Upper lobe of left lung (tissue), 4 donors: ENCODE results near the gene RAD50.

Experiments
- EP300 ChIP-seq, 4 donors: sonication (generic); formaldehyde crosslinking; IDR thresholded peaks; one replicate each; pipeline ENCODE4 v1.5.1; 2017; ENCODE audit warnings: antibody characterized with exemption in 4 of 4, control low read depth in 2 of 4
- POLR2A ChIP-seq, 4 donors: fragments of 450-650 bp; IDR thresholded peaks; one replicate each; pipeline ENCODE4 v1.5.1; 2016 to 2017; ENCODE audit warnings: antibody characterized with exemption in 4 of 4, mild to moderate bottlenecking in 2 of 4
- TF ChIP-seq, protein P1 (sequence below), 6 experiments: fragments of 450-650 bp in 4 of 6; fragments of 200-600 bp in 2 of 6; sonication (generic) in 2 of 6; IDR thresholded peaks; one replicate each; pipeline ENCODE4 v1.5.1; 2016 to 2019; ENCODE audit warnings: antibody characterized with exemption in 6 of 6

DNA sequence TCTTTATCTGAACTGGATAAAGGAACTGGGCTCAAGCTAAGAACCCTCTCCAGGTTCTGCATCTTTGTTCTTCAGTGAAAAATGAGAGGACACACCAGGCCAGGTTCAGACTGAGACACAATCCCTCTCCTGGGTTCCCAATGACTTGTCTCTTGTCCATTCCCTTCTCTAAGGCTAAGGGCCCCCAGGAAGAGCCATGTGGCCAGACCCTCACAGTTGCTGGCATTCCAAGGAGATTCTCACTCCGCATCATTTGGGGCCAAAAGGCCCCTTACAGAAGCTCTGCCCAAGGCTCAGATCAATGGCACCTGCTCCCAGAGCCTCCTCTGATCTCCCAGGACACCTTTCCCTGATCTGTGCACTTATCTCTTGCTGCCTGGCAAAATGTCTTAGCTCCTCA, 122.0 kb downstream of the RAD50 start:
- TF ChIP-seq, protein P1, sequence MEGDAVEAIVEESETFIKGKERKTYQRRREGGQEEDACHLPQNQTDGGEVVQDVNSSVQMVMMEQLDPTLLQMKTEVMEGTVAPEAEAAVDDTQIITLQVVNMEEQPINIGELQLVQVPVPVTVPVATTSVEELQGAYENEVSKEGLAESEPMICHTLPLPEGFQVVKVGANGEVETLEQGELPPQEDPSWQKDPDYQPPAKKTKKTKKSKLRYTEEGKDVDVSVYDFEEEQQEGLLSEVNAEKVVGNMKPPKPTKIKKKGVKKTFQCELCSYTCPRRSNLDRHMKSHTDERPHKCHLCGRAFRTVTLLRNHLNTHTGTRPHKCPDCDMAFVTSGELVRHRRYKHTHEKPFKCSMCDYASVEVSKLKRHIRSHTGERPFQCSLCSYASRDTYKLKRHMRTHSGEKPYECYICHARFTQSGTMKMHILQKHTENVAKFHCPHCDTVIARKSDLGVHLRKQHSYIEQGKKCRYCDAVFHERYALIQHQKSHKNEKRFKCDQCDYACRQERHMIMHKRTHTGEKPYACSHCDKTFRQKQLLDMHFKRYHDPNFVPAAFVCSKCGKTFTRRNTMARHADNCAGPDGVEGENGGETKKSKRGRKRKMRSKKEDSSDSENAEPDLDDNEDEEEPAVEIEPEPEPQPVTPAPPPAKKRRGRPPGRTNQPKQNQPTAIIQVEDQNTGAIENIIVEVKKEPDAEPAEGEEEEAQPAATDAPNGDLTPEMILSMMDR (IDR thresholded peaks at IDR 0.05), result no peak
- TF ChIP-seq POLR2A (IDR thresholded peaks at IDR 0.05) (no peak), EP300 (IDR thresholded peaks at IDR 0.05) (no peak)
